Smooth muscle cell (in vitro differentiated cells): Measurements from ENCODE around the gene AZGP1. TPM values are rescaled to one million over a fixed set of nuclear protein-coding genes. Genes with fewer than 3 reads are reported as not detected.
"Not testable (repeated sequence)": the region's sequence is repeated elsewhere in the genome, so short reads cannot be mapped to it uniquely, and the experiment has no call there.

Source experiments
- DNase-seq: peaks from one replicate; lab custom pipeline; 2025; ENCODE audit not compliant: unreplicated experiment; lab: John Stamatoyannopoulos, UW
- H2AFZ ChIP-seq: fragments of 200-600 bp; sonication (generic); 2 replicates; pipeline ENCODE4 v1.6.0; 2016; ENCODE audit warnings: antibody characterized with exemption, low read depth, mild to moderate bottlenecking
- H3F3A ChIP-seq: fragments of 200-600 bp; sonication (generic); 2 replicates; pipeline ENCODE4 v1.6.0; 2017; ENCODE audit warnings: antibody characterized with exemption, low read depth
- H3K27ac ChIP-seq: fragments of 200-600 bp; sonication (generic); 2 replicates; pipeline ENCODE4 v1.5.1; 2016; ENCODE audit warnings: low read depth, mild to moderate bottlenecking
- H3K27me3 ChIP-seq: fragments of 200-600 bp; sonication (generic); 2 replicates; pipeline ENCODE4 v1.6.1; 2016; ENCODE audit warnings: low read depth, mild to moderate bottlenecking
- H3K36me3 ChIP-seq: fragments of 200-600 bp; sonication (generic); 2 replicates; pipeline ENCODE4 v1.5.1; 2016; ENCODE audit warnings: low read depth
- H3K4me1 ChIP-seq: fragments of 200-600 bp; sonication (generic); 2 replicates; pipeline ENCODE4 v1.5.1; 2016; ENCODE audit warnings: low read depth
- H3K4me2 ChIP-seq: fragments of 200-600 bp; sonication (generic); 2 replicates; pipeline ENCODE4 v1.6.0; 2016; ENCODE audit warnings: mild to moderate bottlenecking
- H3K4me3 ChIP-seq: fragments of 200-600 bp; sonication (generic); 2 replicates; pipeline ENCODE4 v1.5.1; 2016; ENCODE audit warnings: mild to moderate bottlenecking
- H3K79me2 ChIP-seq: fragments of 200-600 bp; sonication (generic); 2 replicates; pipeline ENCODE4 v1.6.0; 2016; ENCODE audit warnings: low read depth, mild to moderate bottlenecking
- H3K9ac ChIP-seq: fragments of 200-600 bp; sonication (generic); 2 replicates; pipeline ENCODE4 v1.6.0; 2016; ENCODE audit warnings: low read depth
- H3K9me3 ChIP-seq: fragments of 200-600 bp; sonication (generic); replicated peaks from 2 replicates; pipeline ENCODE4 v1.5.1; 2016; ENCODE audit warnings: low read depth
- H4K20me1 ChIP-seq: fragments of 200-600 bp; sonication (generic); 2 replicates; pipeline ENCODE4 v1.6.0; 2016; ENCODE audit warnings: low read depth
- WGBS: methylation state at CpG from one replicate; pipeline ENCODE4 v1.1.7; 2016; ENCODE audit warnings: low lambda C conversion rate; 5-methylcytosine and 5-hydroxymethylcytosine counted together
- polyA plus RNA-seq: library from polyadenylated mRNA; unstranded; fragments of >200 nt; fragmentation: Nextera tagmentation; extraction: Ambion mirVana; gene quantifications from 2 replicates; pipeline ENCODE4 v1.2.1, GENCODE V29; 2016
- total RNA-seq: library from RNA; depleted of rRNA; stranded (reverse); fragments of >200 nt; gene quantifications from 2 replicates; pipeline ENCODE4 v1.2.3, GENCODE V29; 2014
- TF ChIP-seq, protein P1 (sequence below): fragments of 200-600 bp; sonication (generic); IDR thresholded peaks from 2 replicates; pipeline ENCODE4 v1.5.1; 2017; ENCODE audit warnings: borderline replicate concordance, mild to moderate bottlenecking, antibody characterized with exemption; ENCODE audit not compliant: insufficient read depth, poor library complexity, severe bottlenecking

The AZGP1 gene
- total and polyA plus RNA-seq, 2 experiments from 2014 or later: 0.94 TPM; not detected in 1

DNA sequence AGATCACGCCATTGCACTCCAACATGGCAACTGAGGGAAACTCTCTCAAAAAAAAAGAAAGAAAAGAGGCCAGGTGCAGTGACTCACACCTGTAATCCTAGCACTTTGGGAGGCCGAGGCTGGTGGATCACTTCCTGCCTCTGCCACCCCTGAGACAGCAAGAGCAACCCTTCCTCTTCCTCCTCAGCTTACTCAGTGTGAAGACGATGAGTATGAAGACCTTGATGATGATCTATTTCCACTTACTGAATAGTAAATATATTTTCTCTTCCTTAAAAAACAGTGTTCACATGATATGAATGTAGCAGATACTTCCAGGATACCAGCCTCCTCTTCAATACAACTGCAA is 37.5 kb upstream of the AZGP1 start:
- H2AFZ ChIP-seq: no peak overlapping the region
- no peaks in the 10 kb centered on the region for H3K9me3 ChIP-seq
- no peaks in the 10 kb centered on the region for H3K36me3 ChIP-seq
- H3F3A ChIP-seq: no peaks in the 10 kb centered on the region
- H3K4me3 ChIP-seq: no peak overlapping the region
- H3K4me2 ChIP-seq: no peak overlapping the region
- peaks cover 10% of the 10 kb centered on the region for H3K4me1 ChIP-seq
- H4K20me1 ChIP-seq: peaks cover 15% of the 10 kb centered on the region
- H3K27ac ChIP-seq: no peak overlapping the region
- no peak for DNase-seq
- H3K79me2 ChIP-seq: peaks cover 30% of the 10 kb centered on the region
- WGBS: 76% methylated on average over 2 of the region's 3 CpGs
- H3K9ac ChIP-seq: no peak overlapping the region
- no peaks in the 10 kb centered on the region for H3K27me3 ChIP-seq
- TF ChIP-seq, protein P1, sequence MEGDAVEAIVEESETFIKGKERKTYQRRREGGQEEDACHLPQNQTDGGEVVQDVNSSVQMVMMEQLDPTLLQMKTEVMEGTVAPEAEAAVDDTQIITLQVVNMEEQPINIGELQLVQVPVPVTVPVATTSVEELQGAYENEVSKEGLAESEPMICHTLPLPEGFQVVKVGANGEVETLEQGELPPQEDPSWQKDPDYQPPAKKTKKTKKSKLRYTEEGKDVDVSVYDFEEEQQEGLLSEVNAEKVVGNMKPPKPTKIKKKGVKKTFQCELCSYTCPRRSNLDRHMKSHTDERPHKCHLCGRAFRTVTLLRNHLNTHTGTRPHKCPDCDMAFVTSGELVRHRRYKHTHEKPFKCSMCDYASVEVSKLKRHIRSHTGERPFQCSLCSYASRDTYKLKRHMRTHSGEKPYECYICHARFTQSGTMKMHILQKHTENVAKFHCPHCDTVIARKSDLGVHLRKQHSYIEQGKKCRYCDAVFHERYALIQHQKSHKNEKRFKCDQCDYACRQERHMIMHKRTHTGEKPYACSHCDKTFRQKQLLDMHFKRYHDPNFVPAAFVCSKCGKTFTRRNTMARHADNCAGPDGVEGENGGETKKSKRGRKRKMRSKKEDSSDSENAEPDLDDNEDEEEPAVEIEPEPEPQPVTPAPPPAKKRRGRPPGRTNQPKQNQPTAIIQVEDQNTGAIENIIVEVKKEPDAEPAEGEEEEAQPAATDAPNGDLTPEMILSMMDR: no peak

DNA sequence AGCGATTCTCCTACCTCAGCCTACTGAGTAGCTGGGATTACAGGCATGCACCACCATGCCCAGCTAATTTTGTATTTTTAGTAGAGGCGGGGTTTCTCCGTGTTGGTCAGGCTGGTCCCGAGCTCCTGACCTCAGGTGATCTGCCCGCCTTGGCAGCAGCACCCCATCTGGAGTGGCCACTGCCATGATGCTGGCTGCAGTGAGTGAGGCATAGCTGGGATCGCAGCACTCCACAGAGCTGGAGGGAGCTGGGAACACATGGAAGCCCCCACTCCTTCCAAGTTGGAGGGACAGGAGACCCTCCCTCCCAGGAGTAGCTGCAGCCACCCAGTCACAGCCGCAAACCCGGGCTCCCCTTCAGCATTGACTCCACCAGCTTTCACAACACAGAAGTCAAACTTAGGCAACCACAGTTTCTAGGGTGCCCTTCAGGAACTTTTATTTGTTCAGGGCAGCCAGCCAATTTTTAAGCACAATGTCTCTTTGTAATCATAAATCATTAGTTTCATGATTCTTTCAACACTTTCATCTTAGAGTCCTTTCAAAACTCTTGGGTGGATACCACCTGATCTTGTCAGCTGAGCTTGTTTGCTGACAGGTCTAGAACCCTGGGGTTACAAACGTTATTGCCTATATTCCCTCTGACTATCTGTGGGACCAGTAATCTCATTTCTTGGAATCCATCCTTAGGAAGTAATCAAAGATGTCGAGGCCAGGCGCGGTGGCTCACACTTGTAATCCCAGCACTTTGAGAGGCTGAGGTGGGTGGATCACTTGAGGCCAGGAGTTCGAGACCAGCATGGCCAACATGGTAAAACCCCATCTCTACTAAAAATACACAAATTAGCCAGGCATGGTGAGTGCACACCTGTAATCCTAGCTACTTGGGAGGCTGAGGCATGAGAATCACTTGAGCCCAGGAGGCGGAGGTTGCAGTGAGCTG is 36.8 kb upstream of the AZGP1 start:
- 81% methylated on average over 14 of the region's 14 CpGs for WGBS

DNA sequence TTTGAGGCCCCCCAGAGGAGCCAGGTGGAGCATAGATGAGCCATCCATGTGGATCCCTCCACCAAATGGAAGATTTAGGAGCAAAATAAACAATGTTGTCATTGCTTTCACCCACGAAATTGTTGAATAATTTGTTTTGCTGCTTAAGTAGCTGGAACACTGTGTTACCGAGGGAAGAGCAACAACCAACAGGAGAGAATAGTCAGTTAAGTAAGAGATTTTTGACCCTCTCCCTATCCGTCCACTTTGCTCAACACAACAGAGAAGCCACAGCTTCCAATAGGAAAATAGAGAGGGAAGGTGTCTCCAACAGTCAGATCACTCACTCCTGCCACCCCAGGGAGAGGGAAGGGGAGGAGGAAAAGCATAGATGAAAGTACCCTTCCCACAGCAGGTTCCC is 35.7 kb upstream of the AZGP1 start:
- Histone ChIP-seq H3K9me3 (no peaks in the 10 kb centered on the region), H3K4me2 (no peak overlapping the region), H3K79me2 (peaks cover 12% of the 10 kb centered on the region), H4K20me1 (peaks cover 2% of the 10 kb centered on the region), H3K36me3 (no peaks in the 10 kb centered on the region), H3K27ac (no peak overlapping the region), H2AFZ (no peak overlapping the region), H3K4me1 (peaks cover 1% of the 10 kb centered on the region), H3K4me3 (no peak overlapping the region), H3F3A (no peaks in the 10 kb centered on the region), H3K27me3 (no peaks in the 10 kb centered on the region), H3K9ac (no peak overlapping the region)
- no peak for DNase-seq
- TF ChIP-seq, protein P1: no peak
- WGBS: 78% methylated on average over 3 of the region's 3 CpGs

More for the DNA sequence above, 36.8 kb upstream of the AZGP1 start:
- H3K27me3 ChIP-seq, H4K20me1 ChIP-seq, H3F3A ChIP-seq, DNase-seq, H3K4me3 ChIP-seq, H3K9ac ChIP-seq, H3K4me2 ChIP-seq, H2AFZ ChIP-seq, H3K27ac ChIP-seq, H3K9me3 ChIP-seq, H3K36me3 ChIP-seq: not testable (repeated sequence)
- H3K4me1 ChIP-seq: peaks cover 10% of the 10 kb centered on the region
- H3K79me2 ChIP-seq: peaks cover 23% of the 10 kb centered on the region

DNA sequence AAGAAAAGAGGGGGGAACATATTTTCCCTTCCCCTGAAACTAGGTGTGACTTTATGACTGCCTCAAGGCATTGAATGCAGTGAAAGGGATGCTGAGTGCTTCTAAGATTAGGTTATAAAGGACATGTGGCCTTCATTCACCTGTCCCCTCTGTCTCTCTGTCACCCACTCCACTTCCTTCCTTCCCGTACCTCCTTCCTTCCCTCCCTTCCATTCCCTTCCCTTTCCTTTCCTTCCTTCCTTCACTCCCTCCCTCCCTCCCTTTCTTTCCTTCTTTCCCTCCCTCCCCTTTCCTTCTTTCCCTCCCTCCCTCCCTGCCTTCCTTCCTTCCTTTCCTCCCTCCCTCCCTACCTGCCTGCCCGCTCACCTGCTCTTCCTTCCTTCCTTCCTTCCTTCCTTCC is 35.1 kb upstream of the AZGP1 start:
- H3K9me3 ChIP-seq: no peaks in the 10 kb centered on the region
- no peak overlapping the region for H3K4me3 ChIP-seq
- no peaks in the 10 kb centered on the region for H3K27me3 ChIP-seq
- H3K36me3 ChIP-seq: no peaks in the 10 kb centered on the region
- peaks cover 6% of the 10 kb centered on the region for H3K79me2 ChIP-seq
- no peak overlapping the region for H3K9ac ChIP-seq
- no peak overlapping the region for H2AFZ ChIP-seq
- 63% methylated on average over 1 of the region's 2 CpGs for WGBS
- TF ChIP-seq, protein P1: no peak
- H4K20me1 ChIP-seq: no peaks in the 10 kb centered on the region
- H3K4me2 ChIP-seq: no peak overlapping the region
- H3F3A ChIP-seq: no peaks in the 10 kb centered on the region
- no peak for DNase-seq
- H3K27ac ChIP-seq: no peak overlapping the region
- H3K4me1 ChIP-seq: no peaks in the 10 kb centered on the region

DNA sequence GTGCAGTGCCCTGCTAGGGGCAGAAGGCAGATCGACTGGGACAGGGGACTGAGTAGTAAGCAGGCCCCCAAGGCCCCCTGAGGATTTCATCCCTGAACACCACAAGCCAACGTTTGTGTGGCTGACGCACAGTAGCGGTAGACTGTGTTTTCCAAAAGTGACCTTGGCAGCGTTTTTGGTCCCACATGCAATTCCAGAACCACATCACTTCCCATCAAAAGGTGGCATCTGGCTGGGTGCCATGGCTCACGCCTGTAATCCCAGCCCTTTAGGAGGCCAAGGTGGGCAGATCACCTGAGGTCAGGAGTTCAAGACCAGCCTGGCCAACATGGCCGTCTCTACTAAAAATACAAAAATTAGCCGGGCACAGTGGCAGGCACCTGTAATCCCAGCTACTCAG is 34.1 kb upstream of the AZGP1 start:
- not testable (repeated sequence) for H3K9ac ChIP-seq, H3K27ac ChIP-seq, H3K4me2 ChIP-seq, H3F3A ChIP-seq, H4K20me1 ChIP-seq, H3K79me2 ChIP-seq, DNase-seq, H2AFZ ChIP-seq, H3K27me3 ChIP-seq, H3K36me3 ChIP-seq, H3K4me1 ChIP-seq, H3K4me3 ChIP-seq, H3K9me3 ChIP-seq
- 92% methylated on average over 8 of the region's 8 CpGs for WGBS
